Stimulated activated CD4-positive, alpha-beta T cell treated with anti-CD3 and anti-CD28 coated beads, Interleukin-4, amount 100 ng/mL, for 1 hour (primary cell): ENCODE measurements around the gene JUNB.
"Not testable (repeated sequence)": the region's sequence is repeated elsewhere in the genome, so short reads cannot be mapped to it uniquely, and the experiment has no call there.

Experiments
- DNase-seq: peaks from one replicate; pipeline ENCODE4 v3.0.0-alpha.2; 2020

JUNB gene

DNA sequence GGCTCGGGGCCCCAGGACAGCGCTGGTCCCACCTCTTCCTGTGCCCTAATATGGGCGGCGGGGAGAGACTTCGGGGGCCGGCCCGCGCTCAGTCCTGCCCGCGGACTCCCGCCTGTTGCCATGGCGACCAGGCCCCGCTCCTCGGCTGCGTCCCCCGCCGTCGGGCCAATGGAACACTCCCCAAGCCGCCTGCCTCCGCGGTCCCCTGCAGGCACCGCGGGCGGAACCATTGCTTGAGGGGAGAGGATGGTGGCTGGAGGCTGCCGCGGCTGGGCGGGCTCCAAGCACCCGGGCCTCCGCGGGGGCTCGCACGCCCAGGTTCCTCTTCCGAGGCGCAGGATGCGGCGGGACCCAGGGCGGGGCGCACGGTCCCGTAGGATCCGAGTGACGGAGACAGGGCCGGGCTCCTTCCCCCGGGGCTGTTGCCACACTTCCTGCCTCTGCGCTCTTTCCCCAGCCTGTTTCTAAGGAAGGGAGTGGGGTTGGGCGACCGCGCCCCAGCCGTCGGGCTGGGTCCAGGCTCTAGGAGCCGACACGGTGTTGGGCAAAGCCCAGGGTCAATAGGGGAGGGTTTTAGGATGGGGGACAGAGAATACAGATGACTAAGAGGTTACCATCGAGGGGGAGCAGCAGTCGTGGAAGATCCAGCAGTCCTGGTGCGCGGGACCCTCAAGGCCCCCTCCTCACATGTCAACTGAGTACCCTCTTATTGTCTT lies 1.2 kb upstream of the JUNB start:
- DNase-seq = peak; percentile 84

DNA sequence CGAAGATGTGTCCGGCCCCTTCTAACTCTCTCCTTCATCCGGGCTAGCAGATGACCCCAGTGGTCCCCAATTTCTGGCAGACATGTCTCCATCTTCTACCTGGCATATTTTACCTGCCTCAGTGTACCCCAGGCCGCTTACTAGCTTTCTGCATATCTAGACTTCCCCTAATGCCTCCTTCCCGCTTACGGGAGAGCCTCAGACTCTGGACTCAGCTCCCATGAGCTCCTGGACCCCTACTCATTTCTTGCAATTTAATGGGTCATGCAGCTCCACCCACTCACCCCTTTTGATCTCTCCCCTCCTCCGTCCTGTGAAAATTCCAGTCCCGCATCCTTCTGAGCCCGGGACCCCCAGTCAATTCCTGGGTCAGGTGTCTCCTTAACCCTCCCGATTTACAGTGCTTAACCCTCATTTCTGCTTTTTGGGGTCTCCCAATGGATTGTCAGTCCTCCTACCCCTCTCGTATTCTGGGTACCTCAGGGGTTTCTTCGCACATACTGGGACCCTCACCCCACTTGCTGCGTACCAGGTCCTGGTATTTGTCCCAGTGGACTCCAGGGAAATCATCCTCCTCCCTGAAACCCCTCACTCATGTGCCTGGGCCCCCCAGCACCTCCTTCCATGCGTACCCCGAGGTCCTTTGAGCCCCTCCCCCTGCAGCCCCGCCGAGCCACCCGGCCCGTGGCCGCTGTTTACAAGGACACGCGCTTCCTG lies 500 bp upstream of the JUNB start:
- no peak for DNase-seq

DNA sequence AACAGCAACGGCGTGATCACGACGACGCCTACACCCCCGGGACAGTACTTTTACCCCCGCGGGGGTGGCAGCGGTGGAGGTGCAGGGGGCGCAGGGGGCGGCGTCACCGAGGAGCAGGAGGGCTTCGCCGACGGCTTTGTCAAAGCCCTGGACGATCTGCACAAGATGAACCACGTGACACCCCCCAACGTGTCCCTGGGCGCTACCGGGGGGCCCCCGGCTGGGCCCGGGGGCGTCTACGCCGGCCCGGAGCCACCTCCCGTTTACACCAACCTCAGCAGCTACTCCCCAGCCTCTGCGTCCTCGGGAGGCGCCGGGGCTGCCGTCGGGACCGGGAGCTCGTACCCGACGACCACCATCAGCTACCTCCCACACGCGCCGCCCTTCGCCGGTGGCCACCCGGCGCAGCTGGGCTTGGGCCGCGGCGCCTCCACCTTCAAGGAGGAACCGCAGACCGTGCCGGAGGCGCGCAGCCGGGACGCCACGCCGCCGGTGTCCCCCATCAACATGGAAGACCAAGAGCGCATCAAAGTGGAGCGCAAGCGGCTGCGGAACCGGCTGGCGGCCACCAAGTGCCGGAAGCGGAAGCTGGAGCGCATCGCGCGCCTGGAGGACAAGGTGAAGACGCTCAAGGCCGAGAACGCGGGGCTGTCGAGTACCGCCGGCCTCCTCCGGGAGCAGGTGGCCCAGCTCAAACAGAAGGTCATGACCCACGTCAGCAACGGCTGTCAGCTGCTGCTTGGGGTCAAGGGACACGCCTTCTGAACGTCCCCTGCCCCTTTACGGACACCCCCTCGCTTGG lies 966 bp downstream of the JUNB start:
- DNase-seq = peak; percentile 74

DNA sequence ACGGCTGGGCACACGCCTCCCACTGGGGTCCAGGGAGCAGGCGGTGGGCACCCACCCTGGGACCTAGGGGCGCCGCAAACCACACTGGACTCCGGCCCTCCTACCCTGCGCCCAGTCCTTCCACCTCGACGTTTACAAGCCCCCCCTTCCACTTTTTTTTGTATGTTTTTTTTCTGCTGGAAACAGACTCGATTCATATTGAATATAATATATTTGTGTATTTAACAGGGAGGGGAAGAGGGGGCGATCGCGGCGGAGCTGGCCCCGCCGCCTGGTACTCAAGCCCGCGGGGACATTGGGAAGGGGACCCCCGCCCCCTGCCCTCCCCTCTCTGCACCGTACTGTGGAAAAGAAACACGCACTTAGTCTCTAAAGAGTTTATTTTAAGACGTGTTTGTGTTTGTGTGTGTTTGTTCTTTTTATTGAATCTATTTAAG lies 1.6 kb downstream of the JUNB start:
- DNase-seq = no peak

DNA sequence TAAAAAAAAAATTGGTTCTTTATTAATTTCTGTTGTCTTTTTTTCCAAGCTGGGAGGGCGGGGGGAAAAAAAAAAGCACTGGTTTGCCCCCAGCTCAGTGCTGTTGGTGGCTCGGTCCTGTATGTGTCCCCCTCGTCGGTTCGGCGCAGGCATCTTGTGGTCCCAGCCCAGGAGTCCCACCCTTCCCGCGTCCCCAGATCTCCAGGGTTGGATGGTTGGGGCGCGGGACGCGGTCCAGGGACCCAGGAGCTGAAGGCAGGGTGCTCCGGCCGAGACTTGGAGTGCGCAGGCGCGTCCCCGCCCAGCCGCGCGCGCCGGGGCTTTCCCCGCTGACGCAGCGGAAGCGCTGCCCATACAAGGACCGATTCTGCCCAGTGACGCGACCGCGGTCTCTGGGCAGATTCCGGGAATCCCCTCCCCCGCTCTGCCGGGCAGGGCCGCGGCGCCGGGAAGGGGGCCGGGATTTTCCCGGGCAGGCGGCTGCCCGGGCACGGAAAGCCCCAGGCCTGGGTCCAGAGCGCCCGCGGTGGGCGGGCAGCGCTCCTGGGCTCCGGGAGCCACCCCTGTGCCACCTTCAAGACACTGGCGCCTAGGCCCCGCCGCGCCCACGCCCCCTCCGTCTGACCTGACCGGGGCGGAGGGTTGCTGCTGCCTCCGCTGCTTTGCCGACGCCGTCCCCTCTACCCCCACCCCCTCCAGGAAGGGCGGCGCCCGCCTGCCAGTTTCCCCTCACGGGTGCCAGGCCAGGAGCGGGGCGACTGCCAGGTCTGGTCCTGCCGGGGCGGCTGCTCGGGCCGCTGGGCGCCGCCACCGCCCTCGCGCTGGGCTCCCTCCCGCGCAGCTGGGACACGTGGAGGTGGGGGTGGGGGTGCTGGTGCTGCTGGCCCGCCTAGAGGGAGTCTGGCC lies 2.3 kb downstream of the JUNB start:
- peak; percentile 95 for DNase-seq

DNA sequence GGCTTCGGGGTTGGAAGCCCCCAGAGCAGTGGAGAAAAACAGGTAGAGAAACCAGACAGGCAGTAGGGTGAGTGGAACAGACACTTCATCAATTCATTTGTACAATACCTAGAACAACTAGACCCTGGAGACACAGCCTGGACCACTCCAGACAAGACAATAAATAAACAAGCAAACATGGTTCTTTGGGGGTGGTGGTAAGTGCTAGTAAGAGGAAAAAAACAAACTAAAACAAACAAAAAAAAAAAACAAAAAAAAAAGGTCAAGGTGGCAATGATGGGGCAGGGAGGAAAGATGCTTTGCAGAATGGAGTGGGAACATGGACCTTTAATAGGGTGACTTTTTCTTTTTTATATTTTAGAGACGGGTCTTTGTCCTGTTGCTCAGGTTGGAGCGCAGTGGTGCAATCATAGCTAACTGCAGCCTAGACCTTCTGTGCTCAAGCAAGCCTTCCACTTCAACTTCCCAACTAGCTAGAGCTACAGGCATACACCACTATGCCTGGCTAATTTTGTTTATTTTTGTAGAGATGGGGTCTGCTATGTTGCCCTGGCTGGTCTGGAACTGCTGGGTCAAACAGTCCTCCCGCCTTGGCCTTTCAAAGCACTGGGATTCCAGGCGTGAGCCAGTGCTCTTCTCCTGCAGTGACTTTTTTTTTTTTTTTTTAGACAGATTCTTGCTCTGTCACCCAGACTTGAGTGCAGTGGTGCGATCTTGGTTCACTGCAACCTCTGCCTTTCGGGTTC lies 3.1 kb downstream of the JUNB start:
- DNase-seq = no peak

DNA sequence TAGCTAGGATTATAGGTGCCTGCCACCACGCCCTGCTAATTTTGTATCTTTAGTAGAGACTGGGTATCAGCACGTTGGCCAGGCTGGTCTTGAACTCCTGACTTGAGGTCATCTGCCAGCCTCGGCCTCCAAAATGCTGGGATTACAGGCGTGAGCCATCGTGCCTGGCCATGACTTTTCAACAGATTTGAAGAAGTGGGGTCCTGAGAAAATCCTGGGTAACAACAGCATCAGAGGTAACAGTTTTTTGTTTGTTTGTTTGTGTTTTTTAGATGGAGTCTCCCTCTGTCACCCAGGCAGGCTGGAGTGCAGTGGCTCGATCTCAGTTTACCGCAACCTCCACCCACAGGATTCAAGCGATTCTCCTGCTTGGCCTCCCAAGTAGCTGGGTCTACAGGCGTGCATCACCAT lies 3.7 kb downstream of the JUNB start:
- no peak for DNase-seq

DNA sequence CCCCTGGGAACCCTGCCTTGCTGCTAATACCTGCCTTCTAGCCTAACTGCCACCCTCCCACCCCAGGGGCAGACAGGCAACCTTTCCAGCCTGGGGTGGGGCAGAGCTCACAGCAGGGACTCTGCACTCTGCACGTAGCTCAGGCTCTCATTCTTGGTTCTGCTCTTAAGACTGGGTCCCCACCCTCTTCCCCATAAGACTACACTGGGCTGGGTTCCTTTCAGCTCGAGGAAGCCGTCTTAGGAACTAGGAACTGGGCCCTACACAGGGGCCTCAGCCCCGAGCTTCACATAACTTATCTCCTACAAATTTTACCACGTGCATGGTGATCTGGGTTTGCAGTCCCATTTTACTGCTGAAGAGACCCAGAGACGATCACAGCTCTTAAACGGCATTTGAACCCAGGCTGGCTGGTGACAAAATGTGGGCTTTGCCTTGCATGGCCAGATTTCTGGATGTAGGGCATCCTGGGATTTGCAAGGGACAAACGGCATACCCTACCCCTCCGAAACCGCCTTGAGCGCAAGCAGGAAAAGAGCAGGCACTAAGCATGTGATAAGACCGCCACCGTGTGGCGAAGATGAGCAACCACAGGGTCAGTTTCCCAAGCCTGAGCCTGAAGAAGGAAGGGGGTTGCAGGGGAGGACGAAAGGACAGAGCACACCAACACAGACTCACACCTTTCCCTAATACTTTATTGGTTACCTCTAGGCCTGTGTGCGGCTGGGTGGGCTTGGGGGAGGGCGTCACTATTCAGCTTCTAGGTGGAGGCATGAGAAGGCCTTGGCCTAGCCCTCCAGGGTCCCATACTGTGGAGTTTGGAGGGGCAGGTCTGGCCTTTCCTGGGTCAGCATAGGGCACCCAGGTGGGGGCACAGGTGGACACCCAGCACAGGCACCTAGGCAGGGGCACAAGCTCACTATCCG lies 5.1 kb downstream of the JUNB start:
- DNase-seq = peak; percentile 71

DNA sequence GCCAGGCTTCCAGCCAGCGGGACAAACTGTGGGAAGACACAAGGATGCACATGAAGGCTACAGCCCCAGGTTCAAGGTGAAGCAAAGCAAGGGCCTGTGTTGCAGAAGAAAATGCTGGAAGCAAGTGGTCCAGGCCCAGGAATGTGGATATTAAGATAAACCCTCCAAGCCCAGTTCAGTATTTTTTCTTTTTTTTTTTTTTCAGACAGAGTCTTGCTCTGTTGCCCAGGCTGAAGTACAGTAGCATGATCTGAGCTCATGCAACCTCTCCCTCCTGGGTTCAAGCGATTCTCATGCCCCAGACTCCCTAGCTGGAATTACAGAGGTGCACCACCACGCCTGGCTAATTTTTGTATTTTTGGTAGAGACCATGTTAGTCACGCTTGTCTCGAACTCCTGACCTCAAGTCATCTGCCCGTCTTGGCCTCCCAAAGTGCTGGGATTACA lies 5.9 kb downstream of the JUNB start:
- DNase-seq = no peak

DNA sequence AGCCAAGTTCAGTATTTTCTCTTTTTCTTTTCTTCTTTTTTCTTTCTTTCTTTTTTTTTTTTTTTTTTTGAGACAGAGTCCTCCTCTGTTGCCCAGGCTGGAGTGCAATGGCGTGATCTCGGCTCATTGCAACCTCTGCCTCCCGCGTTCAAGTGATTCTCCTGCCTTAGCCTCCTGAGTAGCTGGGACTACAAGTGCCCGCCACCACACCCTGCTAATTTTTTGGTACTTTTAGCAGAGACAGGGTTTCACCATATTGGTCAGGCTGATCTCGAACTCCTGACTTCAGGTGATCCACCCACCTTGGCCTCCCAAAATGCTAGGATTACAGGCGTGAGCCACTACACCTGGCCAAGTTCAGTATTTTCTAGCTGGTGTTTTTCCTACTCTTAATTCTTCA lies 6.3 kb downstream of the JUNB start:
- DNase-seq = not testable (repeated sequence)

DNA sequence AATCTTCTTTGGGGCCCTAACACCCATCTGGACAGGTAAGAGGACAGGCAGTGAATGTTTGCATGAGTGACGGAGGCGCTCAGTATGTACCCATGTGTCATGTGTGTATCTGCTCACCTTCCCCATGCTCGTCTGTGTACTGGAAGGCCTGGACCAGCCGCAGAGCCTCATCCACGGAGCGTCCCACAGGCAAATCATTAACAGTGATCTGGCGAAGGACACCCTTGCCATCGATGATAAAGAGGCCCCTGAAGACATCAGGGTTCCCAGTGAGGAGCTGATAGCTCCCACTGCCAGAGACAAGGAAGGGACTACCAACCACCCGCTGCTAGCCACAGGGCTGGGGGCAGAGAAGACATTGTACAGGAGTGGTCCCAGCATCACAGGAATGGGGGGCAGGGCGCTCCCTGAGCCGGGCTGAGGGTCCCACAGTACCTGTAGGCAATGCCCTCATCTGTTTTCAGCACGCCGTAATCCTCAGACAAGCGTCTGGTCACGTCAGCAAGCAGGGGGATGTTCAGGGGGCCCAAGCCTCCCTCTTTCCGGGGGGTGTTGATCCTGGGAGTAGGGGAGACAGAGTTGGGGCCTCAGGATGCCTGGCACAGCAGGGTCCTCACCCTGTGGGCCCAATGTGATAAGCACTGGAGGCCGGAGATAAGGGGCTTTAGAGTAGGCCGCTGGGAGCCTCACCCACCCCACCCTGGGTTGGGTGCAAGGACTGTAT lies 8.6 kb downstream of the JUNB start:
- no peak for DNase-seq

DNA sequence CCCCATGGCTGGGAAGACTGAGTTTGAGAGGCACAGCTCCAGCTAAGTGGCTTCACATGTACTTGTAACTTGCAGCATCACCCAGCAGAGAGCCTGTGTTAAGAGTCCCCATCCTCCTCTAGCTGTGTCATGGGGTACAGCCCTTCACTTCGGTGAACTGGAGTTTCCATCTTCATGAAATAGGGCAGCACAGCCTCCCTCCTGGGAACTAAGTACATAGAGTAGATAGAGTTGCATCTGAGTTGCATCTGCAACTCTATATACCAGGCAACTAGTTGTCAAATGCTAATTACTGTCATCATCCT lies 9.1 kb downstream of the JUNB start:
- DNase-seq = no peak

DNA sequence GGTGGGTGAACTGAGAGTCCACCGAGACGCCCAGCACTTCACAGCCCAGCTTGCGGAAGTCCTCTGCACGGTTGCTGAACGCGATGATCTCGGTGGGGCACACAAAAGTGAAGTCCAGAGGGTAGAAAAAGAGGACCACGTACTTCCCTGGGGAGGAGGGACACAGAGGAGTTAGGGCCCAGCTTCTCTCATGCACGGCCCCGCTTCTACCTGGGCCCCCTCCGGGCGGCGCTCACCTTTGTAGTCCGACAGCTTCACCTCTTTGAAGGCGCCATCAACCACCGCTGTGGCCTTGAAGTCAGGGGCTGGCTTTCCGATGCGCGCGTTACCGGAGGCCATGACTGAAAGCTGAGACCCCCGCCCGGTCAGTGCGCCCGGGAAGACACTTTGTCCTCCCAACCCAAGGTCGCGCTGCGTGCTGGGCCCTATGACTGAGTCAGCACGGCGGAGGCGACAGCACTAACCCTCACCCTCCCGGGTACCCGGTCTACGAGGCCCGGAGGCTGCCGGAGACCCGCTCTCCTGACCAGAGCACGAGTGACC lies 9.7 kb downstream of the JUNB start:
- DNase-seq = no peak

DNA sequence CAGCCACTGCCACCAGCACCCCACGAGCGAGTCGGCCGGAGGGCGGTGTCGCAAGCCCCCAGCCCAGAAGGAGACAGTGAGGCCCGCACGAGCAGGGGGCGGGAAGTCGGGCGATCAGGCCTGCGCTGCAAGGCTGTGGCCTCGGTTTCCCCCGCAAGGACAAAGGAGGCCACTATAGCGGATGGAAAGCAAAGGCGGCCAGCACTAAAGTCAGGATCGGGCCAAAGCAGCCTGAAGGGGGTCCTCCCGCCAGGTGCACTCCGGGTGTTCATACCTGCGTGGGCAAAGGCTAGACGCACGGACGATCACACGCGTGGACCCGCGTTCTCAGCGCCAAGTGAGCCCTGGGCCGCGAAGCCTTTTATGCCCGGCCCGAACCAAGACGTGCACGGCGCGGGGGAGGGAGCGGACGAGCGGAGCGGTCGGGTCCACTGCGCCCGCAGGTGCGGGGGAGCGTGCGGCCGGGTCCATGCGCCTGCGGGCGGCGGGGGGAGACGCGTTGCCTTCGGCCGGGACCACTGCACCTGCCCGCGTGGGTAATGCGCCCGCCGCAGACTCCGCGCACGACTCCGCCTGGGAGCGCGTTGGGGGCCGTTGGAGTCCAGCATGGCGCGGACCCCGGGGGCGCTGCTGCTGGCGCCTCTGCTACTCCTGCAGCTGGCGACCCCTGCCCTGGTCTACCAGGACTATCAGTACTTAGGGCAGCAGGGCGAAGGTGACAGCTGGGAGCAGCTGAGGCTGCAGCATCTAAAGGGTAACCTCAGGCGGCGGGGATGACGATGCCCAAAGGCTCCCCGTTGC lies 10.4 kb downstream of the JUNB start, which contains the start of the genes PRDX2 and THSD8:
TSS of gene PRDX2 (minus strand) at position 335 of the 801 bp plus-strand sequence. CDS start 539 bp downstream, outside the sequence.
TSS of gene THSD8 (plus strand) at position 604 of the 801 bp plus-strand sequence. CDS start at position 607, 3 bp downstream.
- peak; percentile 78 for DNase-seq

DNA sequence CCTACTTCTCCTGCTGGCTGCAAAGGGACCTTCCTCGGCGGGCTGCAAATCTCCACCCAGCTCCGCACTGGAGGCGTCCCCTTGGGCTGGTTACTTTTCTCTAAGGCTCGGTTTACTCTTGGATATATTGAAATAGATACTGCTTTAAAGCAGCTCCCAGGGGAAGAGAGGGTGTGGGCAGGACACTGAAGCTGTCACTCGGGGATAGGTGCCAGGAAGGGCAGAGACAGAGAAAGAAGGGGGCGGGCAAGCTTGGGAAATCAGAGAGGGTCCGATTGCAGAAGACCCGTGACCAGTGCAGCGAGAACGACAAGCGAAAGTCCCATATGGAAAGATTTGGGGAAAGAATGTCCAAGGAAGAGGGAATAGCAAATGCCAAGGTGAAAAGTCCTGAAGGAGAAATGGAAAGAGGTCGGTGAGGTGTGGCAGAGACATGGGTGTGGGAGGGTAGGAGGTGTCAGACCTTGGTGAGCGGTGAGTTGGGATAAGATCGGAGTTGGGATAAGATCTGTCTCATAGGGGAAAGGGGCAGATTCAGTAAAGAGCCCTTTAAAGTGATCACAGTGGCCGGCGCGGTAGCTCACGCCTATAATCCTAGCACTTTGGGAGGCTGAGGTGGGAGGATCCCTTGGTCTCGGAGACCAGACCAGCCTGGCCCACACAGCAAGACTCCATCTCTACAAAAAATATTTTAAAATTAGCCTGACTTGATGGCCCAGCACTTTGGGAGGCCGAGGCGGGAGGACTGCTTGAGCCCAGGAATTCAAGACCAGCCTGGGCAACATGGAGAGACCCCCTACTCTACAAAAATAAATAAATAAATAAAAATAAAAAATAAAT lies 11.2 kb downstream of the JUNB start:
- no peak for DNase-seq

DNA sequence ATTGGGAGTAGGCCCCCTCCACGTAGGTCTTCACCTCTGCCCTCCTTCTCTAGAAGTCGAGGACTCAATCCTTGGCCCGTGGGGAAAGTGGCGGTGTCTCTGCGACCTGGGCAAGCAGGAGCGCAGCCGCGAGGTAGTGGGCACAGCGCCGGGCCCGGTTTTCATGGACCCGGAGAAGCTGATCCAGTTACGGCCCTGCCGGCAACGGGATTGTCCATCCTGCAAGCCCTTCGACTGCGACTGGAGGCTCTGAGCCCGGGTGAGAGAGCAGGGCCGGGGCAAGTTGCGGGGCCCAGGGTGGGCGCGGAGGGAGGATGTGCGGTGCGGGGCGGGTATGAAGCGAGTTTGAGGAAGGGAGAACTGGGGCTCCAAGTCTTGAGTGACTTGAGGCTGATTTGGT lies 12.8 kb downstream of the JUNB start:
- no peak for DNase-seq

DNA sequence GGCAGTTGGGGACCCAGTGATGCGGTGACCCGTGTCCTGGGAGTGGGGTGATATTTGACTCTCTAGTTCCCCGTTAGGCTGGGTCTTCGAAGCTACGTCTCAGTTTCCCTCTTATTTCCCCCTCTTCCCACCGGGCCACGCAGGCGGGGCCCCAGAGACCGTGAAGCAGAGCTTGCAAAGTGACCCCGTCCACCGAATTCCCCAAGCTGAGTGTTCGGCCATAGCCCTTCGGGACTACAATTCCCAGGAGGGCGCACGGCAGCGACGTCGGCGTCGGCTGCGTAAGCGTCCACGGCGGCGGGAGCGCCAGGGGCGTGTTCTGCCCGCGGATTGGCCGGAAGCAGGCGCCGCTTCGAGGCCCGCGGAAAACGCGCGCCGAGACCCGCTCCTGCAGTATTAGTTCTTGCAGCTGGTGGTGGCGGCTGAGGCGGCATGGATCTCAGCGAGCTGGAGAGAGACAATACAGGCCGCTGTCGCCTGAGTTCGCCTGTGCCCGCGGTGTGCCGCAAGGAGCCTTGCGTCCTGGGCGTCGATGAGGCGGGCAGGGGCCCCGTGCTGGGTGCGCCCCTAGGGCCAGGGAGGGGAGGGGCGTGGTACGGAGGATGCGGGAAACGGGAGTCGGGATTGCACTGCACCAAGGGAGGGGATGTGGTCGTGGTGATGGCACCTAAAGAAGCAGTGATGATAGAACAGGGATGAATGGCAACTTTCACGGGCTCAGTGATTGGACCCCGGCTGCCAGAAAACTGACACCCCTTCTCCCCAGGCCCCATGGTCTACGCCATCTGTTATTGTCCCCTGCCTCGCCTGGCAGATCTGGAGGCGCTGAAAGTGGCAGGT lies 15.2 kb downstream of the JUNB start, which contains the start of gene RNASEH2A:
TSS of gene RNASEH2A (plus strand) at position 343 of the 840 bp plus-strand sequence. CDS start at position 433, 90 bp downstream.
- DNase-seq = peak; percentile 86
